Liver (tissue), 9 donors: ENCODE data around the gene CD79B. TPM values are rescaled to one million over a fixed set of nuclear protein-coding genes. Genes with fewer than 3 reads are reported as not detected.

Experiments
- DNase-seq: peaks from one replicate; pipeline ENCODE4 v3.0.0-alpha.2; 2017; ENCODE audit warnings: low spot score
- H3K27ac ChIP-seq, 2 donors: one replicate each; pipeline ENCODE4 v1.7.0; 2013; ENCODE audit warnings: inconsistent platforms in 2 of 2, low read length in 2 of 2, control low read depth in 1 of 2, low read depth in 1 of 2, mild to moderate bottlenecking in 1 of 2
- H3K27me3 ChIP-seq, 4 donors: one replicate each; pipeline versions ENCODE4 v1.6.1 to v1.7.0; 2013; ENCODE audit warnings: low read length in 3 of 4, inconsistent platforms in 1 of 4, mild to moderate bottlenecking in 1 of 4, moderate library complexity in 1 of 4; ENCODE audit not compliant: control insufficient read depth in 4 of 4, insufficient read depth in 4 of 4
- H3K36me3 ChIP-seq, 4 donors: one replicate each; pipeline versions ENCODE4 v1.6.1 to v1.7.0; 2013; ENCODE audit warnings: low read length in 3 of 4, mild to moderate bottlenecking in 3 of 4, low read depth in 1 of 4, moderate library complexity in 1 of 4; ENCODE audit not compliant: control insufficient read depth in 4 of 4, insufficient read depth in 3 of 4
- H3K4me1 ChIP-seq, 4 donors: one replicate each; pipeline versions ENCODE4 v1.6.1 to v1.7.0; 2013; ENCODE audit warnings: low read length in 3 of 4, mild to moderate bottlenecking in 3 of 4, moderate library complexity in 1 of 4; ENCODE audit not compliant: control insufficient read depth in 4 of 4, insufficient read depth in 4 of 4
- H3K4me3 ChIP-seq, 3 donors: one replicate each; pipeline versions ENCODE4 v1.6.1 to v1.7.0; 2013; ENCODE audit warnings: low read length in 3 of 3, control low read depth in 1 of 3, low read depth in 1 of 3, mild to moderate bottlenecking in 1 of 3
- H3K9ac ChIP-seq, 2 donors: one replicate each; pipeline ENCODE4 v1.7.0; 2013; ENCODE audit warnings: low read length in 2 of 2, mild to moderate bottlenecking in 2 of 2, moderate library complexity in 2 of 2, control low read depth in 1 of 2, low read depth in 1 of 2
- H3K9me3 ChIP-seq, 4 donors: one replicate each; pipeline versions ENCODE4 v1.6.1 to v1.7.0; 2013; ENCODE audit warnings: low read length in 3 of 4; ENCODE audit not compliant: control insufficient read depth in 4 of 4
- EGR1 ChIP-seq, 2 donors: IDR thresholded peaks; 2 replicates each; pipeline ENCODE4 v1.6.1; 2016 to 2018; ENCODE audit warnings: antibody characterized with exemption in 2 of 2, low read depth in 2 of 2
- FOXA1 ChIP-seq: IDR thresholded peaks from 2 replicates; pipeline ENCODE4 v1.6.1; 2016; ENCODE audit warnings: antibody characterized with exemption
- FOXA2 ChIP-seq: IDR thresholded peaks from 2 replicates; pipeline ENCODE4 v1.6.1; 2016; ENCODE audit warnings: antibody characterized with exemption
- GABPA ChIP-seq, 2 donors: IDR thresholded peaks in 1 of 2; conservative IDR thresholded peaks in 1 of 2; 2 replicates each; pipeline ENCODE4 v1.6.1; 2016; ENCODE audit warnings: antibody characterized with exemption in 2 of 2, mild to moderate bottlenecking in 1 of 2, moderate library complexity in 1 of 2
- HNF4A ChIP-seq, 2 donors: conservative IDR thresholded peaks; 2 replicates each; pipeline ENCODE4 v1.6.1; 2016; ENCODE audit warnings: antibody characterized with exemption in 2 of 2, mild to moderate bottlenecking in 2 of 2
- HNF4G ChIP-seq: IDR thresholded peaks from 2 replicates; pipeline ENCODE4 v1.6.1; 2016; ENCODE audit warnings: antibody characterized with exemption
- JUND ChIP-seq, 2 donors: IDR thresholded peaks; 2 replicates each; pipeline ENCODE4 v1.6.1; 2016; ENCODE audit warnings: antibody characterized with exemption in 2 of 2
- NR2F2 ChIP-seq: IDR thresholded peaks from 2 replicates; pipeline ENCODE4 v1.6.1; 2016; ENCODE audit warnings: antibody characterized with exemption
- RAD21 ChIP-seq, 2 donors: IDR thresholded peaks; 2 replicates each; pipeline ENCODE4 v1.6.1; 2016; ENCODE audit warnings: antibody characterized with exemption in 2 of 2, mild to moderate bottlenecking in 2 of 2
- RXRA ChIP-seq, 2 donors: IDR thresholded peaks; 2 replicates each; pipeline ENCODE4 v1.6.1; 2017 to 2018; ENCODE audit warnings: antibody characterized with exemption in 2 of 2, mild to moderate bottlenecking in 1 of 2
- SP1 ChIP-seq: IDR thresholded peaks from 2 replicates; pipeline ENCODE4 v1.6.1; 2018; ENCODE audit warnings: antibody characterized with exemption, mild to moderate bottlenecking
- TAF1 ChIP-seq: conservative IDR thresholded peaks from 2 replicates; pipeline ENCODE4 v1.6.1; 2016; ENCODE audit warnings: antibody characterized with exemption, mild to moderate bottlenecking
- YY1 ChIP-seq: IDR thresholded peaks from 2 replicates; pipeline ENCODE4 v1.6.1; 2016; ENCODE audit warnings: antibody characterized with exemption, mild to moderate bottlenecking
- WGBS: extraction: QIAGEN DNeasy Blood & Tissue Kit; methylation state at CpG from one replicate; pipeline ENCODE4 v1.1.7; 2013; 5-methylcytosine and 5-hydroxymethylcytosine counted together
- polyA plus RNA-seq, 2 donors: library from polyadenylated mRNA; stranded (reverse) in 1 of 2; unstranded in 1 of 2; fragments of 200-250 nt in 1 of 2; fragments of >200 nt in 1 of 2; fragmentation: Nextera tagmentation in 1 of 2; extraction: Ambion mirVana in 1 of 2; gene quantifications; one replicate each; pipeline versions ENCODE4 v1.2.1 to v1.2.3, GENCODE V29; 2013 to 2015
- total RNA-seq, 2 donors: library from RNA; depleted of rRNA; stranded (reverse); fragments of >200 nt; gene quantifications; one replicate each; pipeline ENCODE4 v1.2.3, GENCODE V29; 2014
- TF ChIP-seq, protein P1 (sequence below): IDR thresholded peaks from 2 replicates; pipeline ENCODE4 v1.6.1; 2016; ENCODE audit warnings: antibody characterized with exemption
- TF ChIP-seq, protein P2 (sequence below): fragments of 150-350 bp; IDR thresholded peaks from 2 replicates; pipeline ENCODE4 v1.5.1; 2017; ENCODE audit warnings: improper control_type of control experiment, low read depth, low read length; ENCODE audit not compliant: missing input control
- TF ChIP-seq, protein P3 (sequence below): IDR thresholded peaks from 2 replicates; pipeline ENCODE4 v1.6.1; 2016; ENCODE audit warnings: antibody characterized with exemption, mild to moderate bottlenecking
- TF ChIP-seq, protein P4 (sequence below): IDR thresholded peaks from 2 replicates; pipeline ENCODE4 v1.6.1; 2016; ENCODE audit warnings: antibody characterized with exemption
- TF ChIP-seq, protein P5 (sequence below): IDR thresholded peaks from 2 replicates; pipeline ENCODE4 v1.6.1; 2016; ENCODE audit warnings: antibody characterized with exemption
- donor health status: healthy.
- donor health status: healthy.
- donor health status: healthy.
- donor health status: healthy.
- donor health status: healthy.

The CD79B gene
- total and polyA plus RNA-seq, 4 donors: 1.3 to 6.5 (median 3.5) TPM

DNA sequence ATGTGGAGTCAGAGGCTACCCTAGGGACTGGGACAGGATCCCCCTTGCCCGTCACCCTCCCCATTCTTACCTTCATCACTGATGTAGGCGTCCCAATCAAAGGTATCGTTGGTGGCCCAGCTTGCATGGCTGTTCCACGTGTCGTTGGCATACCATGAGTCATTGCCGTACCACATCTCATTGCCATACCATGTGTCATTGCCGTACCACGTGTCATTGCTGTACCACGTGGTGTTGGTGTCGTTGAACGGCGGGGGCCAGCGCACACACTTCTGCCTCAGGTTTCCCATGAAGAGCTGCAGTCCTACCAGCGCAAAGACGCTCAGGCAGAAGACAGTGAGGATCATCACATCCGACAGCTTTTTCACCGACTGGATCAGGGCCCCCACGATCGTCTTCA, 35.8 kb upstream of the CD79B start:
- Histone ChIP-seq H3K27ac (no peak overlapping the region), H3K36me3 (no peaks in the 10 kb centered on the region), H3K4me1 (peaks cover 0 to under 1% (median 0%) of the 10 kb centered on the region in 4 donors), H3K9ac (no peak overlapping the region), H3K9me3 (no peaks in the 10 kb centered on the region), H3K4me3 (no peak overlapping the region), H3K27me3 (no peaks in the 10 kb centered on the region)
- no peak for TF ChIP-seq FOXA2
- no peak for TF ChIP-seq HNF4A (conservative IDR thresholded peaks at IDR 0.05)
- TF ChIP-seq, protein P1, sequence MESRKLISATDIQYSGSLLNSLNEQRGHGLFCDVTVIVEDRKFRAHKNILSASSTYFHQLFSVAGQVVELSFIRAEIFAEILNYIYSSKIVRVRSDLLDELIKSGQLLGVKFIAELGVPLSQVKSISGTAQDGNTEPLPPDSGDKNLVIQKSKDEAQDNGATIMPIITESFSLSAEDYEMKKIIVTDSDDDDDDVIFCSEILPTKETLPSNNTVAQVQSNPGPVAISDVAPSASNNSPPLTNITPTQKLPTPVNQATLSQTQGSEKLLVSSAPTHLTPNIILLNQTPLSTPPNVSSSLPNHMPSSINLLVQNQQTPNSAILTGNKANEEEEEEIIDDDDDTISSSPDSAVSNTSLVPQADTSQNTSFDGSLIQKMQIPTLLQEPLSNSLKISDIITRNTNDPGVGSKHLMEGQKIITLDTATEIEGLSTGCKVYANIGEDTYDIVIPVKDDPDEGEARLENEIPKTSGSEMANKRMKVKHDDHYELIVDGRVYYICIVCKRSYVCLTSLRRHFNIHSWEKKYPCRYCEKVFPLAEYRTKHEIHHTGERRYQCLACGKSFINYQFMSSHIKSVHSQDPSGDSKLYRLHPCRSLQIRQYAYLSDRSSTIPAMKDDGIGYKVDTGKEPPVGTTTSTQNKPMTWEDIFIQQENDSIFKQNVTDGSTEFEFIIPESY: no peak
- TF ChIP-seq JUND (IDR thresholded peaks at IDR 0.05): no peak
- no peak for TF ChIP-seq SP1
- no peak for TF ChIP-seq RXRA (IDR thresholded peaks at IDR 0.05)
- TF ChIP-seq TAF1: no peak
- no peak for TF ChIP-seq RAD21 (IDR thresholded peaks at IDR 0.05)
- TF ChIP-seq, protein P2, sequence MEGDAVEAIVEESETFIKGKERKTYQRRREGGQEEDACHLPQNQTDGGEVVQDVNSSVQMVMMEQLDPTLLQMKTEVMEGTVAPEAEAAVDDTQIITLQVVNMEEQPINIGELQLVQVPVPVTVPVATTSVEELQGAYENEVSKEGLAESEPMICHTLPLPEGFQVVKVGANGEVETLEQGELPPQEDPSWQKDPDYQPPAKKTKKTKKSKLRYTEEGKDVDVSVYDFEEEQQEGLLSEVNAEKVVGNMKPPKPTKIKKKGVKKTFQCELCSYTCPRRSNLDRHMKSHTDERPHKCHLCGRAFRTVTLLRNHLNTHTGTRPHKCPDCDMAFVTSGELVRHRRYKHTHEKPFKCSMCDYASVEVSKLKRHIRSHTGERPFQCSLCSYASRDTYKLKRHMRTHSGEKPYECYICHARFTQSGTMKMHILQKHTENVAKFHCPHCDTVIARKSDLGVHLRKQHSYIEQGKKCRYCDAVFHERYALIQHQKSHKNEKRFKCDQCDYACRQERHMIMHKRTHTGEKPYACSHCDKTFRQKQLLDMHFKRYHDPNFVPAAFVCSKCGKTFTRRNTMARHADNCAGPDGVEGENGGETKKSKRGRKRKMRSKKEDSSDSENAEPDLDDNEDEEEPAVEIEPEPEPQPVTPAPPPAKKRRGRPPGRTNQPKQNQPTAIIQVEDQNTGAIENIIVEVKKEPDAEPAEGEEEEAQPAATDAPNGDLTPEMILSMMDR: no peak
- TF ChIP-seq, protein P3, sequence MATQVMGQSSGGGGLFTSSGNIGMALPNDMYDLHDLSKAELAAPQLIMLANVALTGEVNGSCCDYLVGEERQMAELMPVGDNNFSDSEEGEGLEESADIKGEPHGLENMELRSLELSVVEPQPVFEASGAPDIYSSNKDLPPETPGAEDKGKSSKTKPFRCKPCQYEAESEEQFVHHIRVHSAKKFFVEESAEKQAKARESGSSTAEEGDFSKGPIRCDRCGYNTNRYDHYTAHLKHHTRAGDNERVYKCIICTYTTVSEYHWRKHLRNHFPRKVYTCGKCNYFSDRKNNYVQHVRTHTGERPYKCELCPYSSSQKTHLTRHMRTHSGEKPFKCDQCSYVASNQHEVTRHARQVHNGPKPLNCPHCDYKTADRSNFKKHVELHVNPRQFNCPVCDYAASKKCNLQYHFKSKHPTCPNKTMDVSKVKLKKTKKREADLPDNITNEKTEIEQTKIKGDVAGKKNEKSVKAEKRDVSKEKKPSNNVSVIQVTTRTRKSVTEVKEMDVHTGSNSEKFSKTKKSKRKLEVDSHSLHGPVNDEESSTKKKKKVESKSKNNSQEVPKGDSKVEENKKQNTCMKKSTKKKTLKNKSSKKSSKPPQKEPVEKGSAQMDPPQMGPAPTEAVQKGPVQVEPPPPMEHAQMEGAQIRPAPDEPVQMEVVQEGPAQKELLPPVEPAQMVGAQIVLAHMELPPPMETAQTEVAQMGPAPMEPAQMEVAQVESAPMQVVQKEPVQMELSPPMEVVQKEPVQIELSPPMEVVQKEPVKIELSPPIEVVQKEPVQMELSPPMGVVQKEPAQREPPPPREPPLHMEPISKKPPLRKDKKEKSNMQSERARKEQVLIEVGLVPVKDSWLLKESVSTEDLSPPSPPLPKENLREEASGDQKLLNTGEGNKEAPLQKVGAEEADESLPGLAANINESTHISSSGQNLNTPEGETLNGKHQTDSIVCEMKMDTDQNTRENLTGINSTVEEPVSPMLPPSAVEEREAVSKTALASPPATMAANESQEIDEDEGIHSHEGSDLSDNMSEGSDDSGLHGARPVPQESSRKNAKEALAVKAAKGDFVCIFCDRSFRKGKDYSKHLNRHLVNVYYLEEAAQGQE: no peak
- no peak for TF ChIP-seq HNF4G
- TF ChIP-seq EGR1 (IDR thresholded peaks at IDR 0.05; ENCODE audit: low read depth in 2 of 2): no peak
- no peak for TF ChIP-seq YY1
- no peak for TF ChIP-seq NR2F2
- TF ChIP-seq, protein P4, sequence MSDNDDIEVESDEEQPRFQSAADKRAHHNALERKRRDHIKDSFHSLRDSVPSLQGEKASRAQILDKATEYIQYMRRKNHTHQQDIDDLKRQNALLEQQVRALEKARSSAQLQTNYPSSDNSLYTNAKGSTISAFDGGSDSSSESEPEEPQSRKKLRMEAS: no peak
- TF ChIP-seq, protein P5, sequence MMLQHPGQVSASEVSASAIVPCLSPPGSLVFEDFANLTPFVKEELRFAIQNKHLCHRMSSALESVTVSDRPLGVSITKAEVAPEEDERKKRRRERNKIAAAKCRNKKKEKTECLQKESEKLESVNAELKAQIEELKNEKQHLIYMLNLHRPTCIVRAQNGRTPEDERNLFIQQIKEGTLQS: no peak
- no peak for TF ChIP-seq FOXA1
- no peak for TF ChIP-seq GABPA (IDR thresholded peaks at IDR 0.05 in 1 of 2, conservative IDR thresholded peaks at IDR 0.05 in 1 of 2)
- 87% methylated on average over 19 of the region's 19 CpGs for WGBS
- DNase-seq: no peak
